Thymus (tissue), 11 donors: ENCODE data around the gene ASCC2. TPM values are rescaled to one million over a fixed set of nuclear protein-coding genes. Genes with fewer than 3 reads are reported as not detected.
"Not testable (repeated sequence)": the region's sequence is repeated elsewhere in the genome, so short reads cannot be mapped to it uniquely, and the experiment has no call there.

Source experiments
- DNase-seq, 9 donors: peaks; one replicate each; pipeline ENCODE4 v3.0.0-alpha.2; 2013; ENCODE audit warnings: low spot score in 9 of 9, low read depth in 6 of 9, missing footprints in 1 of 9
- H3K27ac ChIP-seq, 2 donors: one replicate each; pipeline ENCODE4 v1.5.1; 2013; ENCODE audit warnings: control low read depth in 1 of 2, low read depth in 1 of 2, low read length in 1 of 2, mild to moderate bottlenecking in 1 of 2, moderate library complexity in 1 of 2
- H3K27me3 ChIP-seq, 2 donors: one replicate each; pipeline ENCODE4 v1.5.1; 2013; ENCODE audit warnings: low read length in 1 of 2; ENCODE audit not compliant: control insufficient read depth in 2 of 2, insufficient read depth in 1 of 2
- H3K36me3 ChIP-seq, 2 donors: one replicate each; pipeline ENCODE4 v1.5.1; 2013; ENCODE audit warnings: low read length in 1 of 2, mild to moderate bottlenecking in 1 of 2, moderate library complexity in 1 of 2; ENCODE audit not compliant: control insufficient read depth in 2 of 2, insufficient read depth in 2 of 2
- H3K4me1 ChIP-seq, 2 donors: one replicate each; pipeline ENCODE4 v1.5.1; 2013; ENCODE audit warnings: low read length in 2 of 2; ENCODE audit not compliant: control insufficient read depth in 2 of 2, insufficient read depth in 2 of 2
- H3K4me3 ChIP-seq, 2 donors: one replicate each; pipeline ENCODE4 v1.5.1; 2013; ENCODE audit warnings: low read length in 2 of 2, control low read depth in 1 of 2, mild to moderate bottlenecking in 1 of 2
- H3K9me3 ChIP-seq, 2 donors: one replicate each; pipeline ENCODE4 v1.5.1; 2013; ENCODE audit warnings: low read length in 1 of 2, mild to moderate bottlenecking in 1 of 2; ENCODE audit not compliant: control insufficient read depth in 2 of 2, insufficient read depth in 1 of 2
- WGBS: extraction: QIAGEN DNeasy Blood & Tissue Kit; methylation state at CpG from one replicate; pipeline ENCODE4 v1.1.7; 2013; 5-methylcytosine and 5-hydroxymethylcytosine counted together
- polyA plus RNA-seq: library from polyadenylated mRNA; stranded (reverse); fragments of 200-250 nt; gene quantifications from one replicate; pipeline ENCODE4 v1.2.3, GENCODE V29; 2013
- total RNA-seq: library from RNA; stranded (reverse); fragments of 120-200 nt; gene quantifications from one replicate; pipeline ENCODE4 v1.2.4, GENCODE V29; 2013
- donor health status: healthy.

ASCC2 gene
- total and polyA plus RNA-seq, 2 donors = 26.4 to 51.8 TPM

DNA sequence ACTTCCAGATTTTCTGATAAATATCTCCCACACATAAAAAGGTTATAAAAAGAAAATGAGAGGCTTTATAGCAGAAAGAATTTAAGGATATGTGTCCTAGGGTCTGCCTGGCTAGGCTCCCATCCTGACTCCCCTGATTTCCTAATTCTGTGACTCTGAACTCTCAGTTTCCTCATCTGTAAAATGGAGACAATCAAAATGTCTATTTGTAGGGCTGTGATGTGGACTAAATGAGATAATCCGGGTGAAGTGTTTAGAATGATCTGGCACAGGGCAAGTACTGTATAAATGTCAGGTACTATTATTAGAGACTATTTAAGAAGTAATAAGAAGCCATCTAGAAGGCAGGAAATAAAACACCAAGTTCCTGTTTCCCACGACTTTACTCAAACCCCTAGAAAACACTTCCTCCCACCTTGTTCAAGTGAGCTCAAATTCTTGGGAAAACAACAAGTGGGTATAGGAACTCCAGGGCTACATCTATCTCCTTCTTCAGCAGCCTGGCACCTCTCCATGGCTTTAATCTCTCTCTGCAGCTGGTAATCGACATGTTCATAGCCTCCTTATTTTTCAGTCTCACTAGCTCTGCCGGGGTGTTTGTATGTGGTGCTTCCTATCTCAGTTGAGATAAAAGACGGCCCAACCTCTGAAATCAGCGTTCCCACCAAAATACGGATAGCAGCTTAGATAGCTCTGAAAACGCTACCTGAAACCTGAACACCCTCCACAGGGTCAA lies 6.7 kb downstream of the ASCC2 start:
- no peaks in the 10 kb centered on the region for H3K27me3 ChIP-seq
- no peak overlapping the region for H3K27ac ChIP-seq
- DNase-seq = no peak
- peaks cover 46 to 51% of the 10 kb centered on the region in 2 donors for H3K36me3 ChIP-seq
- 89% methylated on average over 8 of the region's 8 CpGs for WGBS
- no peaks in the 10 kb centered on the region for H3K4me1 ChIP-seq
- no peak overlapping the region for H3K4me3 ChIP-seq
- no peaks in the 10 kb centered on the region for H3K9me3 ChIP-seq

DNA sequence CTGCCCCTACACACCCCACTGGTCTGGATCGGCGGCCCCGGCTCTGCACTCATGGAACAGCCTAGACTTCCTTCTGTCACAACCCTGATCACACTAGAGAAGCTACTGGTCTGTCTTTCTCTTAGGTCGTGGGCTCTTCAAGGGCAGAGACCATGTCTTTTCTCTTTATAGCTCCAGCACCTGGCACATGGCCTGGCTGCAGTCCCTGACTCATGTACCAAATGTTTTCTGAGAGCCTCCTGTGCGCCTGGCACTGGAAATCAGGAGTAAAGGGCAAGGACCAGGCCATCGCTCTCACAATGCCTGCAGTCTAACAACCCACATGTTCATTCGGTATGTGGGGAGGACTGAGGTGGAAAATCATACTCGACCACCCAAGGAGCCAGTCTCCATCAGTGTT lies 7.5 kb downstream of the ASCC2 start:
- Histone ChIP-seq H3K27me3 (no peaks in the 10 kb centered on the region), H3K27ac (no peak overlapping the region), H3K4me1 (no peaks in the 10 kb centered on the region), H3K36me3 (peaks cover 47 to 52% of the 10 kb centered on the region in 2 donors), H3K4me3 (no peak overlapping the region), H3K9me3 (no peaks in the 10 kb centered on the region)
- DNase-seq = no peak
- 98% methylated on average over 8 of the region's 8 CpGs for WGBS

DNA sequence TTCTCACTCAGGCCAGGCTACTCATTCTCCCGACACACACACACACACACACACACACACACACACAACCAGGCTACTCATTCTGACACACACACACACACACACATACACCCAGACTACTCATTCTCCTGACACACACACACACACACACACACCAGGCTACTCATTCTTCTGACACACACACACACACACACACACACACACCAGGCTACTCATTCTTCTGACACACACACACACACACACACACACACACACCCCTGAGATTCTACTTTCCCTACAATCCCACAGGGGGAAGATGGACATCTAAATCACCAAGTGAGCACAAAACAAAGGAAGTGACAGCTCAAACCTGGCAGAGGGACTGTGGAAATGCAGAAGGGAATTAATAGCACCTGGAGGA lies 10.3 kb downstream of the ASCC2 start:
- not testable (repeated sequence) for H3K4me1 ChIP-seq, H3K27ac ChIP-seq, H3K27me3 ChIP-seq, DNase-seq, H3K4me3 ChIP-seq, H3K9me3 ChIP-seq
- H3K36me3 ChIP-seq = peaks cover 54 to 60% of the 10 kb centered on the region in 2 donors
- 96% methylated on average over 1 of the region's 1 CpG for WGBS

DNA sequence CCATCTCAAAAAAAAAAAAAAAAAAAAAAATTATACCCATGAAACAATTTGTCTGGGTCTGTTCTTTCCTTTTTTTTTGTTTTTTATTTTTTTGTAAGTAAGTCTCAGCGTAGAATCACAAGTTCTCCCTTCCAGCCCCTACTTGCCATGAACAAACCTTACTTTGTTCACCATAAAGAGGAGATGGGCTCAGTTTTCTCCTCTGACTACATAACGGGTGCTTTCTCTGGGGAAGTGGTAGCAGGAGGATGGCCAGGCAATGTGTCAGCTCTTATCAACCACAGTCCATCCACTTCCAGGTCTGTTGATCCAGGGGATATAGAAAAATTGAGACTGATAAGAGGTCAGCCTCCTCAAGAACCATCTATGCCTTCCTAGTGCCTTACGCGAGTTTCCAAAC lies 11.0 kb downstream of the ASCC2 start:
- Histone ChIP-seq H3K27ac (no peak overlapping the region), H3K9me3 (no peaks in the 10 kb centered on the region), H3K36me3 (peaks cover 55 to 63% of the 10 kb centered on the region in 2 donors), H3K4me1 (no peaks in the 10 kb centered on the region), H3K27me3 (no peaks in the 10 kb centered on the region), H3K4me3 (no peak overlapping the region)
- 98% methylated on average over 4 of the region's 4 CpGs for WGBS
- DNase-seq = no peak

DNA sequence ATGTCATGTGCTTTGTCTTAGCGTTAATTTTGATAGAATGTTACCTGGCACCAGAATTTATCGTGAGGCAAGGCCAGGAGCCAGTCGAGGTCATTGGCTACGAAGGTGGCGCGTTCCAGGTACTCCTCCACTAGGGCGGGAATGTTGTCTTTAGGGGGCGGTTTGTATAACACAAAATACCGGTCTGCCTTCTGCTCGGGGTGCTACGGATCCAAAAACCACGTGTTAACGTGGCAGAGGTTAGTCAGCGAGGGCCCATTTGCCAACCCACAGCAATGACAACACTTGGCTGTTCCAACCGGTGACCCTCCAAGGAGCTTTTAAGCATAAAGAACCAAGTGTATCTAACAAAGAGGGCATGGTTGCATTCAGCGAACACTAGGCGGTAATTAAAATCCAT lies 12.5 kb downstream of the ASCC2 start:
- H3K9me3 ChIP-seq = no peaks in the 10 kb centered on the region
- no peaks in the 10 kb centered on the region for H3K27me3 ChIP-seq
- H3K4me1 ChIP-seq = peaks cover 0 to 3% of the 10 kb centered on the region in 2 donors
- WGBS = 98% methylated on average over 17 of the region's 17 CpGs
- no peak for DNase-seq
- H3K4me3 ChIP-seq = no peak overlapping the region
- no peak overlapping the region for H3K27ac ChIP-seq
- H3K36me3 ChIP-seq = peaks cover 58 to 62% of the 10 kb centered on the region in 2 donors

DNA sequence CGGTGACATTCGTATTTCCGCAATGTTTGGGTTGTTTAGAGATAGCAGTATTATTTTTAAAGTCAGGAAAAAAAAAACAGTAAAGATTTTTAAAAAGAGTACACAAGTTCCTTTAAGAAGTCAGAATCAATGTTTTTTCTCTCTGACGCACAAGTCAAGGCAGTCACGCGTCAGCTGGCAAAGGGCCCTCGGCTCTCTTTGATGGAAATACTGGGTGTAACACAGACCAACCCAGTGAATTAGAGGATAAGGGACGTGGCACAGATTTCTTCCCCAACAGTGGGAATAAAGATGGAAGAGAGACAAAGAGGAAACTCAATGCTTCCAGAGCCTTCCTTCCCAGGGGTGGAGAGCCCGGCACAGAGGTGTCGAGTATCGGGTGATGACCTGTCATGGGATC lies 13.4 kb downstream of the ASCC2 start:
- Histone ChIP-seq H3K36me3 (peaks cover 53 to 56% of the 10 kb centered on the region in 2 donors), H3K9me3 (no peaks in the 10 kb centered on the region), H3K27ac (no peak overlapping the region), H3K4me1 (peaks cover 0 to 3% of the 10 kb centered on the region in 2 donors), H3K4me3 (no peak overlapping the region), H3K27me3 (no peaks in the 10 kb centered on the region)
- DNase-seq = no peak
- WGBS = 96% methylated on average over 11 of the region's 11 CpGs

DNA sequence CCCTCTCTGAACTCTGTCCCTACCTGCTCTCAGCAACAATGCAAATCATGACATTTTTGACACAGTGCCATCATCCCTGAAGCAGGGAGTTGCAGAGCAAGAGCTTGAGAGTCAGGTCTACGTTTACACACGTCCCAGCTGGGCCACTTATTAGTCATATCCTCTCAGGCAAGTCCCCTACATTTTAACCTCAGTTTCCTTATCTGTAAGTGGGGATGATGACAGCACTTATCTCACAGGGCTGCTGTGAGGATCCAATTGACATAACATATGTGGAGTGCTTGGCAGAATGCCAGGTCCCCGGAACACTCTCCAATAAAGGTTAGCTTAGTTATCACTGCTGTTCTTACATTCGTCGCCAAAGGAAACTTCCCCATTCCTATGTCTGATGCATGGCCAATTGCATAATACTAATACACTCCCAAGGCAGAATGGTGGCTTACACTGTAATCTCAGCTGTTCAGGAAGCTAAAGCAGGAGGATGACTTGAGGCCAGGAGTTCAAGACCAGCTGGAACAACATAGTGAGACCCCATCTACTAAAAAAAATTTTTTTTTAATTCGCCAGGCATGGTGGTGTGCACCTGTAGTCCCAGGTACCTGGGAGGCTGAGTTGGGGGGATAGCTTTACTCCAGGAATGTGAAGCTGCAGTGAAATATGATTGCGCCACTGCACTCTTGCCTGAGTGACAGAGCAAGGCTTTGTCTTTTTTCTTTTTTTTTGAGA lies 16.6 kb downstream of the ASCC2 start:
- H3K27me3 ChIP-seq = no peaks in the 10 kb centered on the region
- H3K4me3 ChIP-seq = no peak overlapping the region
- no peaks in the 10 kb centered on the region for H3K9me3 ChIP-seq
- peaks cover 63 to 71% of the 10 kb centered on the region in 2 donors for H3K36me3 ChIP-seq
- DNase-seq = peak in 2 of 9 donors; percentile 9 to 24
- H3K27ac ChIP-seq = peak overlapping the region; percentile 17 to 38
- peaks cover 0 to 3% of the 10 kb centered on the region in 2 donors for H3K4me1 ChIP-seq
- 91% methylated on average over 7 of the region's 7 CpGs for WGBS

DNA sequence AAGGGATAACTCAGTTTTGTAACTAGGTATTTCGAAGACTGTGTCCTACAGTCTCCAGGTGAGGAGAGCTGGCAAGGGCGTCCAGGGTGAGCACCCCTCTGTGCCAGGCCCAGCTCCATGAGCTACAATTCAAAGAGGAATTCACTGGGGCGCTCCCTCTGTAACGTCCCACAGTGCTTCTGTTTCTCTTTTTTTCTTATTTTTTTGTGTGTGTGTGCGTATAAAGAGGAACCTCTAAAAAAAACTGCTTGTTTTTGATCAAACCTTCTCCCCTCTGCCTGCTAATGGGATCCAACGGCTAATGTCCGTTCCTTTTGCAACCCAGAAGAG lies 17.1 kb downstream of the ASCC2 start:
- no peak for DNase-seq
- Histone ChIP-seq H3K36me3 (peaks cover 68 to 77% of the 10 kb centered on the region in 2 donors), H3K27me3 (no peaks in the 10 kb centered on the region), H3K4me1 (peaks cover 0 to 3% of the 10 kb centered on the region in 2 donors), H3K9me3 (no peaks in the 10 kb centered on the region), H3K27ac (peak overlapping the region in 1 of 2 donors; percentile 17), H3K4me3 (no peak overlapping the region)
- WGBS = 95% methylated on average over 7 of the region's 7 CpGs

DNA sequence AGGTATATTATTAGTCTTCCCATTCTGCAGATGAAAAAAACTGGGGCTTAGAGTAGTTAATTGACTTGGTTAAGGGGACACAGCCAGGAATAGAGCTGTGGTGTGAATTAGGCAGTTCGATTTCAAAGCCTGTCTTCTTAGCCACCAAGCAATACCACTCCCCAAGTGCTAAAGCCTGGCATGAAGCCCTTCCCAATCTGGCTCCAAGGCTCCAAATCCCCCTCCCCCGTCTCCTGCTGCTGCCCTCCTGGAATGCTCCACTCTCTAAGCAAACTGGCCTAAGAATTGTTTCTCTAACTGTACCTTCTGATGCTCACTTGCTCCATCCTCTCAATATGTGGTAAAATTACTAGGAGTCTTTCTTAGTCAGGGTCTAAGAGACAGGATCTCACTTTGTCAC lies 18.6 kb downstream of the ASCC2 start:
- Histone ChIP-seq H3K27ac (no peak overlapping the region), H3K27me3 (no peaks in the 10 kb centered on the region), H3K36me3 (peaks cover 67 to 79% of the 10 kb centered on the region in 2 donors), H3K4me3 (no peak overlapping the region), H3K4me1 (peaks cover 0 to 3% of the 10 kb centered on the region in 2 donors), H3K9me3 (no peaks in the 10 kb centered on the region)
- WGBS = 77% methylated on average over 2 of the region's 2 CpGs
- DNase-seq = no peak
